OCI-LY7 (cell line): ENCODE data around the gene GNS. TPM values are rescaled to one million over a fixed set of nuclear protein-coding genes. Genes with fewer than 3 reads are reported as not detected.

Source experiments
- BruUV-seq: library from RNA; stranded (reverse); fragments of 400-500 nt; replicated peaks from 2 replicates; lab custom pipeline; 2021; lab: Mats Ljungman, UMichigan
- CTCF ChIA-PET: fragments of 300-600 bp; sonication (Branson Sonifier 250); formaldehyde crosslinking; loops from one replicate; lab custom pipeline; 2022; ENCODE audit warnings: antibody characterized with exemption; ENCODE audit not compliant: unreplicated experiment; lab: Charles Lee
- POLR2A ChIA-PET: fragments of 300-600 bp; sonication (Branson Sonifier 250); formaldehyde crosslinking; loops from one replicate; lab custom pipeline; 2022; ENCODE audit warnings: antibody characterized with exemption; lab: Charles Lee
- DNase-seq: peaks from one replicate; pipeline ENCODE4 v3.0.0-alpha.2; 2015; ENCODE audit warnings: low spot score
- H2AFZ ChIP-seq: fragments of 200-600 bp; sonication (generic), shearing (Covaris generic); 2 replicates; pipeline ENCODE4 v1.6.1; 2014; ENCODE audit warnings: mild to moderate bottlenecking, antibody characterized with exemption, low read length, moderate library complexity
- H3K27ac ChIP-seq: fragments of 200-600 bp; sonication (generic); 2 replicates; pipeline ENCODE4 v1.5.1; 2014; ENCODE audit warnings: mixed run types, low read depth, mild to moderate bottlenecking, moderate library complexity, low read length, inconsistent platforms; ENCODE audit not compliant: poor library complexity, severe bottlenecking
- H3K36me3 ChIP-seq: fragments of 200-600 bp; sonication (generic); 2 replicates; pipeline ENCODE4 v1.6.1; 2014; ENCODE audit warnings: mild to moderate bottlenecking, antibody characterized with exemption, low read length, moderate library complexity, mixed read lengths; ENCODE audit not compliant: insufficient read depth
- H3K4me1 ChIP-seq: fragments of 200-600 bp; sonication (generic); 2 replicates; pipeline ENCODE4 v1.5.1; 2014; ENCODE audit warnings: mild to moderate bottlenecking, low read length; ENCODE audit not compliant: insufficient read depth, poor library complexity, severe bottlenecking
- H3K4me2 ChIP-seq: fragments of 200-600 bp; sonication (generic); 2 replicates; pipeline ENCODE4 v1.6.1; 2014; ENCODE audit warnings: mild to moderate bottlenecking, low read length
- H3K4me3 ChIP-seq: fragments of 200-600 bp; sonication (generic); 2 replicates; pipeline ENCODE4 v1.5.1; 2014; ENCODE audit warnings: mild to moderate bottlenecking, low read depth, low read length; ENCODE audit not compliant: poor library complexity, severe bottlenecking
- H3K79me2 ChIP-seq: fragments of 200-600 bp; sonication (generic); 2 replicates; pipeline ENCODE4 v1.6.1; 2016; ENCODE audit warnings: low read depth, mild to moderate bottlenecking, low read length, moderate library complexity, mixed read lengths; ENCODE audit not compliant: insufficient read depth
- H3K9me2 ChIP-seq: fragments of 200-600 bp; sonication (generic); 2 replicates; pipeline ENCODE4 v1.6.1; 2016; ENCODE audit warnings: mild to moderate bottlenecking, low read length, mixed read lengths; ENCODE audit not compliant: insufficient read depth
- H3K9me3 ChIP-seq: fragments of 200-600 bp; sonication (generic); 2 replicates; pipeline ENCODE4 v1.6.1; 2014; ENCODE audit warnings: mild to moderate bottlenecking, mixed run types, low read length, mixed read lengths
- H4K20me1 ChIP-seq: fragments of 200-600 bp; sonication (generic); 2 replicates; pipeline ENCODE4 v1.6.1; 2014; ENCODE audit warnings: mild to moderate bottlenecking, antibody characterized with exemption, low read length, moderate library complexity, mixed read lengths; ENCODE audit not compliant: insufficient read depth
- CTCF ChIP-seq: fragments of 200-600 bp; sonication (generic); conservative IDR thresholded peaks from 2 replicates; pipeline ENCODE4 v1.5.1; 2014; ENCODE audit warnings: mild to moderate bottlenecking, antibody characterized with exemption, low read length, moderate library complexity, mixed read lengths
- EZH2phosphoT487 ChIP-seq: fragments of 200-600 bp; sonication (generic); IDR thresholded peaks from 2 replicates; pipeline ENCODE4 v1.6.1; 2018; ENCODE audit warnings: low read depth, borderline replicate concordance, mild to moderate bottlenecking, mixed run types, antibody characterized with exemption, low read length, moderate library complexity, mixed read lengths
- intact Hi-C: fragments of 100-400 bp; cut with micrococcal nuclease; formaldehyde crosslinking; loops from one replicate; pipeline ENCODE4 v1.10.0; 2022; ENCODE audit not compliant: unreplicated experiment
- total RNA-seq, 2 experiments: library from RNA; depleted of rRNA in 1 of 2; stranded (reverse); fragments of >200 nt in 1 of 2; shearing (Covaris generic) in 1 of 2; gene quantifications; 2 replicates each; pipeline ENCODE4 v1.2.3, GENCODE V29; 2014 to 2022

GNS gene
- total RNA-seq, 2 experiments from 2014 or later = 8.0 to 16.0 TPM

- intact Hi-C loops = loop anchor here (5.0 kb wide), 1 partner anchor 234 kb away; no protein-coding TSS in a partner anchor
- Histone ChIP-seq H3K9me2 (no peaks in the 10 kb centered on the region), H3K79me2 (no peaks in the 10 kb centered on the region), H4K20me1 (no peaks in the 10 kb centered on the region), H3K36me3 (no peaks in the 10 kb centered on the region), H3K4me1 (peaks cover 7% of the 10 kb centered on the region), H2AFZ (peak overlapping the region; percentile 39; the same call in 1 of the 2 replicates), H3K27ac (no peak overlapping the region), H3K4me2 (peak overlapping the region; percentile 48), H3K9me3 (no peaks in the 10 kb centered on the region), H3K4me3 (no peak overlapping the region)
- CTCF ChIA-PET = interaction anchor here (0.7 kb wide), 1 partner anchor 191 kb away, joined by 4 read pairs; no protein-coding TSS in a partner anchor
- POLR2A ChIA-PET = interaction anchor here (0.7 to 1.1 kb wide), 4 partner anchors 9 to 198 kb away, joined by 3 to 5 read pairs (median 3); partner anchors contain the start of gene GNS
- BruUV-seq = no TSS peak
- no peak for DNase-seq
- no peak for TF ChIP-seq EZH2phosphoT487
- no peak for TF ChIP-seq CTCF
Measured at GRCh38 chr12:64781280-64782190, 22.3 kb upstream of the GNS start.

GRCh38 chr12:64780531-64781279 lies 21.5 kb upstream of the GNS start:
- TF ChIP-seq EZH2phosphoT487 = no peak
- no peak for TF ChIP-seq CTCF
- intact Hi-C loops = loop anchor here (5.0 kb wide), 1 partner anchor 233 kb away; no protein-coding TSS in a partner anchor
- CTCF ChIA-PET = interaction anchor here (0.7 kb wide), 1 partner anchor 190 kb away, joined by 4 read pairs; no protein-coding TSS in a partner anchor
- H3K4me2 ChIP-seq = no peak overlapping the region; the same call in 1 of the 2 replicates
- no TSS peak for BruUV-seq
- H2AFZ ChIP-seq = no peak overlapping the region
- H3K9me3 ChIP-seq = no peaks in the 10 kb centered on the region
- DNase-seq = no peak
- no peak overlapping the region for H3K4me3 ChIP-seq
- no peaks in the 10 kb centered on the region for H3K79me2 ChIP-seq
- H3K4me1 ChIP-seq = peaks cover 7% of the 10 kb centered on the region
- H3K27ac ChIP-seq = no peak overlapping the region
- H3K36me3 ChIP-seq = no peaks in the 10 kb centered on the region
- POLR2A ChIA-PET = no interaction called here
- no peaks in the 10 kb centered on the region for H3K9me2 ChIP-seq
- H4K20me1 ChIP-seq = no peaks in the 10 kb centered on the region
